Stomach (tissue), 9 donors: Measurements from ENCODE around the gene DPAGT1. TPM values are rescaled to one million over a fixed set of nuclear protein-coding genes. Genes with fewer than 3 reads are reported as not detected.

ENCODE experiments used
- DNase-seq, 2 donors: peaks; one replicate each; pipeline versions ENCODE4 v3.0.0 to v3.0.0-alpha.2; 2013 to 2019
- H3K27ac ChIP-seq, 5 donors: fragments of 200-600 bp in 4 of 5; sonication (generic) in 4 of 5; one replicate each; pipeline ENCODE4 v1.5.1; 2013 to 2019; ENCODE audit warnings: mild to moderate bottlenecking in 1 of 5, moderate library complexity in 1 of 5
- H3K27me3 ChIP-seq, 3 donors: fragments of 200-600 bp; sonication (generic); one replicate each; pipeline ENCODE4 v1.5.1; 2017 to 2019; ENCODE audit warnings: mixed run types in 1 of 3
- H3K36me3 ChIP-seq, 4 donors: fragments of 200-600 bp; sonication (generic); 1 replicate in 3 of 4; 2 replicates in 1 of 4; pipeline ENCODE4 v1.5.1; 2016 to 2019
- H3K4me1 ChIP-seq, 4 donors: fragments of 200-600 bp; sonication (generic); one replicate each; pipeline ENCODE4 v1.5.1; 2016 to 2019
- H3K4me3 ChIP-seq, 4 donors: fragments of 200-600 bp; sonication (generic) in 3 of 4; one replicate each; pipeline ENCODE4 v1.5.1; 2016 to 2019; ENCODE audit warnings: mild to moderate bottlenecking in 1 of 4
- H3K9me3 ChIP-seq, 4 donors: fragments of 200-600 bp; sonication (generic); one replicate each; pipeline ENCODE4 v1.5.1; 2016 to 2019
- CTCF ChIP-seq, 7 experiments: fragments of 450-650 bp in 4 of 7; fragments of 200-600 bp in 3 of 7; sonication (generic) in 3 of 7; IDR thresholded peaks; one replicate each; pipeline ENCODE4 v1.5.1; 2016 to 2019; ENCODE audit warnings: antibody characterized with exemption in 7 of 7, control low read depth in 2 of 7, mild to moderate bottlenecking in 1 of 7
- EP300 ChIP-seq: sonication (generic); formaldehyde crosslinking; IDR thresholded peaks from one replicate; pipeline ENCODE4 v1.6.1; 2017; ENCODE audit warnings: antibody characterized with exemption
- POLR2A ChIP-seq, 4 donors: fragments of 450-650 bp; IDR thresholded peaks; one replicate each; pipeline ENCODE4 v1.6.1; 2016; ENCODE audit warnings: antibody characterized with exemption in 4 of 4, control low read depth in 2 of 4, mild to moderate bottlenecking in 1 of 4, moderate library complexity in 1 of 4
- POLR2AphosphoS5 ChIP-seq, 3 donors: sonication (generic); formaldehyde crosslinking; IDR thresholded peaks; one replicate each; pipeline ENCODE4 v1.6.1; 2016; ENCODE audit warnings: antibody characterized with exemption in 3 of 3
- WGBS, 5 donors: extraction: QIAGEN DNeasy Blood & Tissue Kit in 3 of 5; methylation state at CpG; one replicate each; pipeline versions ENCODE4 v1.1.5 to v1.1.7; 2013 to 2018; 5-methylcytosine and 5-hydroxymethylcytosine counted together
- intact Hi-C: fragments of 100-400 bp; cut with DNase I; formaldehyde crosslinking; loops from one replicate; pipeline ENCODE4 v1.15.1; 2023; ENCODE audit warnings: low total_unique reads
- polyA plus RNA-seq, 3 donors: library from polyadenylated mRNA; stranded (reverse); fragments of 200-250 nt; gene quantifications; one replicate each; pipeline ENCODE4 v1.2.3, GENCODE V29; 2013
- total RNA-seq, 5 donors: library from RNA; depleted of rRNA; stranded (reverse); fragments of >200 nt; gene quantifications; one replicate each; pipeline versions ENCODE4 v1.1.0 to v1.2.3, GENCODE V29; 2014 to 2016
- donor health status: healthy with polysubstance abuse.
- donor health status: Bipolar disorder and iron deficiency.
- donor health status: healthy.

Gene DPAGT1
- total and polyA plus RNA-seq, 8 donors = 2.3 to 28.5 (median 14.5) TPM

- Histone ChIP-seq H3K4me1 (peaks cover 0 to 13% (median 0%) of the 10 kb centered on the region in 4 donors), H3K4me3 (no peak overlapping the region), H3K36me3 (peaks cover 92 to 100% (median 99%) of the 10 kb centered on the region in 4 donors), H3K9me3 (no peaks in the 10 kb centered on the region), H3K27me3 (no peaks in the 10 kb centered on the region), H3K27ac (no peak overlapping the region)
- intact Hi-C loops = no loop called here
- no peak for DNase-seq
- TF ChIP-seq POLR2A (IDR thresholded peaks at IDR 0.05) (no peak), POLR2AphosphoS5 (IDR thresholded peaks at IDR 0.05) (no peak), CTCF (IDR thresholded peaks at IDR 0.05) (no peak), EP300 (no peak)
- 92 to 96% (median 95%) methylated on average over 11 of the region's 11 CpGs for WGBS, 5 donors
Measured at GRCh38 chr11:119077839-119078238, 23.8 kb downstream of the DPAGT1 start.

- Histone ChIP-seq H3K9me3 (no peaks in the 10 kb centered on the region), H3K4me3 (peak within 1 kb of the TSS; percentile 68 to 85 (median 81)), H3K4me1 (peaks cover 25 to 60% (median 43%) of the 10 kb centered on the region in 4 donors), H3K36me3 (peaks cover 26 to 34% (median 31%) of the 10 kb centered on the region in 4 donors), H3K27ac (peak within 1 kb of the TSS; percentile 84 to 94 (median 89)), H3K27me3 (no peaks in the 10 kb centered on the region)
- intact Hi-C loops = no loop called here
- TF ChIP-seq EP300 = no peak
- peak; percentile 80 to 96 (median 86) for TF ChIP-seq POLR2AphosphoS5 (IDR thresholded peaks at IDR 0.05)
- peak in 1 of 7 experiments; percentile 26 for TF ChIP-seq CTCF (IDR thresholded peaks at IDR 0.05)
- 0 to 1% (median 1%) methylated on average over 21 to 49 of the region's 49 CpGs for WGBS, 5 donors
- peak; percentile 99 for DNase-seq
Measured at GRCh38 chr11:119067371-119068222, 34.1 kb downstream of the DPAGT1 start, which contains the start of gene VPS11. Gene VPS11 (plus strand): TSS chr11:119067818. CDS start chr11:119067824, 6 bp downstream.

GRCh38 chr11:119065369-119065768, 36.3 kb downstream of the DPAGT1 start:
- no peak overlapping the region for H3K4me3 ChIP-seq
- H3K4me1 ChIP-seq = peaks cover 25 to 53% (median 41%) of the 10 kb centered on the region in 4 donors
- H3K27ac ChIP-seq = peak overlapping the region in 1 of 5 donors; percentile 89
- peaks cover 5 to 15% (median 8%) of the 10 kb centered on the region in 4 donors for H3K36me3 ChIP-seq
- 63 to 81% (median 75%) methylated on average over 4 of the region's 4 CpGs for whole genome bisulfite sequencing, 5 donors
- TF ChIP-seq EP300 (no peak), POLR2A (IDR thresholded peaks at IDR 0.05) (no peak), CTCF (IDR thresholded peaks at IDR 0.05) (no peak), POLR2AphosphoS5 (IDR thresholded peaks at IDR 0.05) (no peak)
- intact Hi-C loops = no loop called here
- peak in 1 of 2 donors; percentile 36 for DNase-seq
- no peaks in the 10 kb centered on the region for H3K27me3 ChIP-seq
- H3K9me3 ChIP-seq = no peaks in the 10 kb centered on the region

GRCh38 chr11:119062779-119063178, 38.9 kb downstream of the DPAGT1 start:
- TF ChIP-seq EP300 = no peak
- TF ChIP-seq CTCF (IDR thresholded peaks at IDR 0.05) = no peak
- no peak for TF ChIP-seq POLR2AphosphoS5 (IDR thresholded peaks at IDR 0.05)
- TF ChIP-seq POLR2A (IDR thresholded peaks at IDR 0.05) = no peak
- Histone ChIP-seq H3K27ac (no peak overlapping the region), H3K27me3 (no peaks in the 10 kb centered on the region), H3K4me1 (peaks cover 17 to 37% (median 29%) of the 10 kb centered on the region in 4 donors), H3K36me3 (peaks cover 0 to 4% (median 0%) of the 10 kb centered on the region in 4 donors), H3K4me3 (no peak overlapping the region), H3K9me3 (no peaks in the 10 kb centered on the region)
- 48 to 53% (median 52%) methylated on average over 5 of the region's 5 CpGs for WGBS, 5 donors
- intact Hi-C loops = no loop called here
- DNase-seq = peak in 1 of 2 donors; percentile 54
